OCI-LY3 (cell line): ENCODE data around the gene MAD1L1.

Experiments
- H2AFZ ChIP-seq: fragments of 200-600, 300-600 bp; shearing (Covaris generic); 2 replicates; pipeline ENCODE4 v1.6.0; 2014; ENCODE audit warnings: antibody characterized with exemption, low read depth, low read length
- H3K27ac ChIP-seq: fragments of 200-600, 300-600 bp; sonication (generic); 2 replicates; pipeline ENCODE4 v1.5.1; 2014; ENCODE audit warnings: mild to moderate bottlenecking, low read length, moderate library complexity, mixed read lengths
- H3K27me3 ChIP-seq: fragments of 200-600, 300-600 bp; sonication (generic); 2 replicates; pipeline ENCODE4 v1.6.1; 2014; ENCODE audit warnings: low read depth, low read length, mixed read lengths
- H3K36me3 ChIP-seq: fragments of 200-600, 300-600 bp; sonication (generic); replicated peaks from 2 replicates; pipeline ENCODE3; 2014; ENCODE audit warnings: low read depth, low read length, mixed read lengths
- H3K4me1 ChIP-seq: fragments of 300-600, 200-600 bp; sonication (generic); 2 replicates; pipeline ENCODE4 v1.6.1; 2014; ENCODE audit warnings: low read length, mixed read lengths
- H3K4me2 ChIP-seq: fragments of 200-600, 300-600 bp; sonication (generic); 2 replicates; pipeline ENCODE4 v1.6.1; 2014; ENCODE audit warnings: low read length, mixed read lengths
- H3K4me3 ChIP-seq: fragments of 300-600, 200-600 bp; sonication (generic); 2 replicates; pipeline ENCODE4 v1.5.1; 2014; ENCODE audit warnings: antibody characterized with exemption, mild to moderate bottlenecking, low read length, moderate library complexity
- H3K79me2 ChIP-seq: fragments of 300-600, 200-600 bp; shearing (Covaris generic); 2 replicates; pipeline ENCODE4 v1.6.1; 2014; ENCODE audit warnings: mild to moderate bottlenecking, low read length, mixed read lengths
- H3K9ac ChIP-seq: fragments of 300-600, 200-600 bp; shearing (Covaris generic); 2 replicates; pipeline ENCODE4 v1.6.0; 2014; ENCODE audit warnings: mild to moderate bottlenecking, low read length, moderate library complexity
- H3K9me3 ChIP-seq: fragments of 200-600, 300-600 bp; shearing (Covaris generic); 2 replicates; pipeline ENCODE4 v1.6.1; 2014; ENCODE audit warnings: low read length, mixed read lengths; ENCODE audit not compliant: insufficient read depth
- H4K20me1 ChIP-seq: fragments of 200-600, 300-600 bp; sonication (generic); 2 replicates; pipeline ENCODE4 v1.6.1; 2016; ENCODE audit warnings: low read length, mixed read lengths; ENCODE audit not compliant: insufficient read depth
- CTCF ChIP-seq: fragments of 200-600, 300-600 bp; sonication (generic); IDR thresholded peaks from 2 replicates; pipeline ENCODE4 v1.5.1; 2014; ENCODE audit warnings: antibody characterized with exemption, low read length, low read depth
- EZH2phosphoT487 ChIP-seq: fragments of 200-600 bp; shearing (Covaris generic); IDR thresholded peaks from 2 replicates; pipeline ENCODE4 v1.6.1; 2018; ENCODE audit warnings: antibody characterized with exemption, mixed run types, low read depth

Gene MAD1L1

GRCh38 chr7:2088801-2089200, 143.9 kb downstream of the MAD1L1 start:
- no peaks in the 10 kb centered on the region for H4K20me1 ChIP-seq
- H3K9ac ChIP-seq, result no peak overlapping the region
- H3K4me2 ChIP-seq, result no peak overlapping the region
- H3K4me3 ChIP-seq, result no peak overlapping the region
- H3K27me3 ChIP-seq, result no peaks in the 10 kb centered on the region
- TF ChIP-seq CTCF (no peak), EZH2phosphoT487 (no peak)
- no peaks in the 10 kb centered on the region for H3K79me2 ChIP-seq
- no peaks in the 10 kb centered on the region for H3K9me3 ChIP-seq
- H3K36me3 ChIP-seq, result no peaks in the 10 kb centered on the region
- H3K27ac ChIP-seq, result no peak overlapping the region
- H2AFZ ChIP-seq, result no peak overlapping the region
- no peaks in the 10 kb centered on the region for H3K4me1 ChIP-seq

GRCh38 chr7:2087744-2088143, 145.0 kb downstream of the MAD1L1 start:
- H3K9ac ChIP-seq, result no peak overlapping the region
- H3K27me3 ChIP-seq, result no peaks in the 10 kb centered on the region
- TF ChIP-seq EZH2phosphoT487, result no peak
- no peak for TF ChIP-seq CTCF
- H2AFZ ChIP-seq, result no peak overlapping the region
- H3K4me2 ChIP-seq, result no peak overlapping the region
- H3K27ac ChIP-seq, result no peak overlapping the region
- H3K9me3 ChIP-seq, result no peaks in the 10 kb centered on the region
- no peaks in the 10 kb centered on the region for H4K20me1 ChIP-seq
- H3K36me3 ChIP-seq, result no peaks in the 10 kb centered on the region
- H3K4me1 ChIP-seq, result no peaks in the 10 kb centered on the region
- no peak overlapping the region for H3K4me3 ChIP-seq
- H3K79me2 ChIP-seq, result no peaks in the 10 kb centered on the region

- Histone ChIP-seq H3K9me3 (no peaks in the 10 kb centered on the region), H3K4me1 (no peaks in the 10 kb centered on the region), H3K79me2 (no peaks in the 10 kb centered on the region), H4K20me1 (no peaks in the 10 kb centered on the region), H3K9ac (no peak overlapping the region), H3K27me3 (no peaks in the 10 kb centered on the region), H3K4me3 (no peak overlapping the region), H3K27ac (no peak overlapping the region), H3K36me3 (no peaks in the 10 kb centered on the region), H3K4me2 (no peak overlapping the region), H2AFZ (no peak overlapping the region)
- TF ChIP-seq EZH2phosphoT487, result no peak
- TF ChIP-seq CTCF, result no peak
These were observed 146.5 kb downstream of the MAD1L1 start for GRCh38 chr7:2086229-2086628.

- H3K36me3 ChIP-seq, result no peaks in the 10 kb centered on the region
- no peak overlapping the region for H3K27ac ChIP-seq
- no peaks in the 10 kb centered on the region for H3K4me1 ChIP-seq
- no peak overlapping the region for H3K4me2 ChIP-seq
- H3K9ac ChIP-seq, result no peak overlapping the region
- H3K27me3 ChIP-seq, result no peaks in the 10 kb centered on the region
- H4K20me1 ChIP-seq, result no peaks in the 10 kb centered on the region
- TF ChIP-seq CTCF (no peak), EZH2phosphoT487 (no peak)
- H2AFZ ChIP-seq, result no peak overlapping the region
- H3K9me3 ChIP-seq, result no peaks in the 10 kb centered on the region
- H3K79me2 ChIP-seq, result no peaks in the 10 kb centered on the region
- no peak overlapping the region for H3K4me3 ChIP-seq
These were observed 146.9 kb downstream of the MAD1L1 start for GRCh38 chr7:2085804-2086203.
